ENCODE data around the gene GPX7.

DNA sequence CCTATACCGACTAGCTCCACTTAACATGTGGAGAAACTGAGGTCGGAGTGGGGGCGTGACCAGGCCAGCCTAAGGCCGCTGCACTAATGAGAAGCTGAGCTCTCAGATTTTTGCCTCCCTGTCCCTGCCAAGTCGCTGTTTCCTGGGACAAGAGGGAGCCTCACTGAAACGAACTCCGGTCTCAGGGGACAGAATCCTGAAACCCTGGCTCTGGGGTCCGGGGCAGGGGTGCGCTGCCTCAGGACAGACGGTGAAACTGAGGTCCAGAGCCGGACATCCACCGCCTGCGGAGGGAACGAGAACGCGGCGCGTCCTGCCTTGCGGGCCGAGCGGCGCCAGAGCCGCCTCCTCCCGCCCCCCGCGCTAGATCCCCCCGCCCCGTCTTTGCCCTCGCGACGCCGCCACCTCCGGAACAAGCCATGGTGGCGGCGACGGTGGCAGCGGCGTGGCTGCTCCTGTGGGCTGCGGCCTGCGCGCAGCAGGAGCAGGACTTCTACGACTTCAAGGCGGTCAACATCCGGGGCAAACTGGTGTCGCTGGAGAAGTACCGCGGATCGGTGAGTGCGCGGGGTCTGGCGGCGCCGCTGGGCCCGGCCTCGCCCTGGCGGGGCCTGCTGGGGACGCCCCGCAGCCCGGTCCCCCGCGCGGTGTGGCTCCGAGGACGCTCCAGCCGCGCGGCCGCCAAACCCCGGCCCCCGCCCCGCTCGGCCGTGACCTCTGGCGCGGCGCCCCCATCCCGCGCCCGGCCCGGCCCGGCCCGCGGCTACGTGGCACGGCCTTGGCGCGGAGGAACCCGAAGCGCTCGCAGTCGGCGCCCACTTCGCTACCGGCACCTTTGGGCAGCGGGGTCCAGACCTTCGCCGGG, at the start of gene GPX7:
- TF ChIP-seq POLR2AphosphoS5 (IDR thresholded peaks at IDR 0.05), result no peak
- TF ChIP-seq, protein P1, sequence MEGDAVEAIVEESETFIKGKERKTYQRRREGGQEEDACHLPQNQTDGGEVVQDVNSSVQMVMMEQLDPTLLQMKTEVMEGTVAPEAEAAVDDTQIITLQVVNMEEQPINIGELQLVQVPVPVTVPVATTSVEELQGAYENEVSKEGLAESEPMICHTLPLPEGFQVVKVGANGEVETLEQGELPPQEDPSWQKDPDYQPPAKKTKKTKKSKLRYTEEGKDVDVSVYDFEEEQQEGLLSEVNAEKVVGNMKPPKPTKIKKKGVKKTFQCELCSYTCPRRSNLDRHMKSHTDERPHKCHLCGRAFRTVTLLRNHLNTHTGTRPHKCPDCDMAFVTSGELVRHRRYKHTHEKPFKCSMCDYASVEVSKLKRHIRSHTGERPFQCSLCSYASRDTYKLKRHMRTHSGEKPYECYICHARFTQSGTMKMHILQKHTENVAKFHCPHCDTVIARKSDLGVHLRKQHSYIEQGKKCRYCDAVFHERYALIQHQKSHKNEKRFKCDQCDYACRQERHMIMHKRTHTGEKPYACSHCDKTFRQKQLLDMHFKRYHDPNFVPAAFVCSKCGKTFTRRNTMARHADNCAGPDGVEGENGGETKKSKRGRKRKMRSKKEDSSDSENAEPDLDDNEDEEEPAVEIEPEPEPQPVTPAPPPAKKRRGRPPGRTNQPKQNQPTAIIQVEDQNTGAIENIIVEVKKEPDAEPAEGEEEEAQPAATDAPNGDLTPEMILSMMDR (IDR thresholded peaks at IDR 0.05), result no peak
- TF ChIP-seq POLR2A (IDR thresholded peaks at IDR 0.05), result no peak

Data from prostate gland (tissue), 2 donors.